Posterior vena cava (tissue), 2 donors: ENCODE results near the gene COX7A2. TPM values are rescaled to one million over a fixed set of nuclear protein-coding genes. Genes with fewer than 3 reads are reported as not detected.

Experiments
- DNase-seq: peaks from one replicate; pipeline ENCODE4 v3.0.0-alpha.2; 2020; ENCODE audit warnings: low spot score
- intact Hi-C, 2 donors: fragments of 100-400 bp; cut with DNase I; formaldehyde crosslinking; loops; one replicate each; pipeline versions ENCODE4 v1.14.1 to v1.14.2; 2022 to 2023
- long read RNA-seq, 2 donors: library from polyadenylated mRNA; unstranded; transcript quantifications; one replicate each; pipeline ENCODE4 v2.0.0, GENCODE V29; 2020 to 2021
- total RNA-seq, 2 donors: library from RNA; stranded (reverse); fragmentation: NEBNext Ultra II Directional; extraction: Animal tissue kit (Norgen Biotek cat#: 25700); gene quantifications; one replicate each; pipeline ENCODE4 v1.2.1, GENCODE V29; 2021
- donor health status: DM: yes; HTN: yes; CAD: no.
- donor health status: DM: yes; HTN: yes; CAD: no.

COX7A2 gene, protein sequence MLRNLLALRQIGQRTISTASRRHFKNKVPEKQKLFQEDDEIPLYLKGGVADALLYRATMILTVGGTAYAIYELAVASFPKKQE
- total RNA-seq, result 100 to 1,000 TPM; 408 to 448 TPM
- long read RNA-seq, donor 1, transcript COX7A2-202 (4 exons, 773 nt), result major isoform, 26 of 28 reads
- long read RNA-seq, donor 1, partial matches to known transcripts, result 0 of 28 reads
- long read RNA-seq, donor 1, other reads (novel, unspliced or antisense), result 1 of 28 reads
- long read RNA-seq, donor 2, transcript COX7A2-202 (4 exons, 773 nt), result major isoform, 31 of 33 reads
- long read RNA-seq, donor 2, partial matches to known transcripts, result 1 of 33 reads
- long read RNA-seq, donor 2, other reads (novel, unspliced or antisense), result 1 of 33 reads

- intact Hi-C loops, result no loop called here
- DNase-seq, result peak; percentile 96
Observed at GRCh38 chr6:75243333-75244062, at the start of gene COX7A2. Gene COX7A2 (minus strand): TSS chr6:75243801. CDS start chr6:75243734, 67 bp downstream.

DNA sequence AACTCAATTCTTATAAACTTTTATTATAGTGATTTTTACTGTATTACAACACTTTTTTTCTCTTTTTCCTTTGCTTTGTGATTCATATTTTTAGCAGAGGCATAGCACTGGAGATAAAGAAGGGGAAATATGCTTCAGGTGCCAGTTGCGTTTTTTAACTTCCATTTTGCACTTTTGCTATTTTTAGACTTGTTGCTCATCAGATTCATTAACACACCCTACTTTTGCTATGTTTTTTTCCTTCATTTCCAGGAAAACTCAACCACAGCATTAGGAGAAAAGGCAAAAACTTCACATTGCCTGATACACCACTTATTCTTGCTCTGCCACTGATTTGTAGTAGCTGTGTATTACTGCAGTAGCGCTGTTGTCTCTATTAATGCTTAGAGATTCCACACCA lies 49.0 kb upstream of the COX7A2 start:
- DNase-seq, result no peak
- intact Hi-C loops, result loop anchor here in 1 of 2 donors (5.0 kb wide), 1 partner anchor 215 kb away; no protein-coding TSS in a partner anchor

DNA sequence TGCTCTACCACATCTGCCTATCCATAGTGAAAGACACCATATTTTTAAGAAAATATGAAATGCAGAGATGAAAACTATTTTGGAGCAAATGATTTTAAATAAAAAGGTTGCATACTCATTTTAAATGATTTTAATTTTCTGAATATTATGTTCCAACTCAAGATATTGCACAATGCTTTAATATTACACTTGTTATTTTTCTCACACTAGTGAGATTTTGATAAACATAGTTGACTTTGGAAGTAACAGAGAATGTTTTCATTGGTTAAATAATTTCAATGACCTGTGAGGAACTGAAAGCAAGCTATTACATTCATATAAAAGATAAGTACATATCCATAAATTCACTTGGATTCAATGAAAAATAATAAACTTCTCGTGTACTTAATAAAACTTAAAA lies 48.1 kb upstream of the COX7A2 start:
- no peak for DNase-seq
- intact Hi-C loops, result loop anchor here in 1 of 2 donors (5.0 kb wide), 1 partner anchor 216 kb away; no protein-coding TSS in a partner anchor

DNA sequence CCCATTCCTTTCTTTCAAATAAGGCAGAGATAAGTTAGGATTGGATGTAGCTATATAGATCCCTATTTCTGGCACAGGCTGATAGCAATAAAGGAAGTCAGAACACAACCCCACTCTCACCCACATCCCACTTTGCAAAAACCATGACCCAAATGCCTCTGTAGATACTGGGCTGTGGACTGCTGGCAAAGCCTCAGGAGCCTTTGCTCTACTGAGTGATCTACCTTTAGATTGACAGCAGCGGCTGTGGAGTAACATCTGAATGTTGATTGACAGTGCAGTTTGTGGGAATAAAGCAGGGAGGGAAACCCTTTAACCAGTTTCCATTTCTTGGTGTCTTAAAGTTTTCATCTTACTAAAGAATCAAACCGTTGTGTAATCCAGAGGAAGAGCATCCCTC lies 47.7 kb upstream of the COX7A2 start:
- intact Hi-C loops, result loop anchor here in 1 of 2 donors (5.0 kb wide), 1 partner anchor 216 kb away; no protein-coding TSS in a partner anchor
- DNase-seq, result no peak

GRCh38 chr6:75290136-75290945 lies 46.7 kb upstream of the COX7A2 start:
- DNase-seq, result no peak
- intact Hi-C loops, result loop anchor here in 1 of 2 donors (5.0 kb wide), 1 partner anchor 217 kb away; no protein-coding TSS in a partner anchor

- intact Hi-C loops, result no loop called here
- no peak for DNase-seq
Observed at GRCh38 chr6:75288023-75288422, 44.4 kb upstream of the COX7A2 start.

DNA sequence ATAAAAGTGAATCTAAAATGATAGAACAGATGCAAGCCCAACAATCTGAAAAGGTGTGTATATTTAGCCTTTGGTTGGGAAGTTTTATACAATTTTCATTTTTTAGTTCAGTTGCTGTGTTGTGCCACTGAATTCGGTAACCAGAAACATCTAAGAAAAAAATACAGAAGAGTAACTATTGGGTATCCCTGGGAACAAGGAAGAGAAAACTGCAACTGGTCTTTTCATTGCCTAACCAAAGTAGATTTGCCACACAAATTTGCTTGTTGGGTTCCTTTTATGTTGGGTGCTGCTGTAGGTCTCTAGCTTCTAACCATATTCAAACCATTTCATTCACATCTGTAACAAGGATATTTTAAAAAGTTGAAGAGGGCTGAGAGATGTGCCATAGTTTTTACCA lies 43.8 kb upstream of the COX7A2 start:
- DNase-seq, result no peak
- intact Hi-C loops, result no loop called here

DNA sequence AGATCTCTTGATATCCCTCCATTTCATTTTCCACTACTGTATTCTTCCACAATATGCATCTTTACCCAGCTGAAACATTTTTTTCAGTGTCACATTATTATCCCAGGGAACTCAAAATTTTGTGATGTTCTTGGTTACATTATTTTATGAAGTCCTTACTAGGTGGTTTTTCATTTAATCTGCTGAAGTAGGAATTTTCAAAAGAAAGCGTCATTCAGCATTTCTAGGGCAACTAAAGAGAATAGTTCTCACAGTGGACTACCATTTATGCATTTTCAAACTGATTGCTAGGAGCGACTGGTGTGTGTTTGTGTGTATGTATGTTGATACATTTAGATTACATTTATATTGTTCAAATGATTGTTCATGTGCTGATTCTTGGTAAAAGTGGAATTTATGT lies 43.4 kb upstream of the COX7A2 start:
- intact Hi-C loops, result no loop called here
- DNase-seq, result no peak

- intact Hi-C loops, result no loop called here
Observed at GRCh38 chr6:75285283-75285639, 41.7 kb upstream of the COX7A2 start.

DNA sequence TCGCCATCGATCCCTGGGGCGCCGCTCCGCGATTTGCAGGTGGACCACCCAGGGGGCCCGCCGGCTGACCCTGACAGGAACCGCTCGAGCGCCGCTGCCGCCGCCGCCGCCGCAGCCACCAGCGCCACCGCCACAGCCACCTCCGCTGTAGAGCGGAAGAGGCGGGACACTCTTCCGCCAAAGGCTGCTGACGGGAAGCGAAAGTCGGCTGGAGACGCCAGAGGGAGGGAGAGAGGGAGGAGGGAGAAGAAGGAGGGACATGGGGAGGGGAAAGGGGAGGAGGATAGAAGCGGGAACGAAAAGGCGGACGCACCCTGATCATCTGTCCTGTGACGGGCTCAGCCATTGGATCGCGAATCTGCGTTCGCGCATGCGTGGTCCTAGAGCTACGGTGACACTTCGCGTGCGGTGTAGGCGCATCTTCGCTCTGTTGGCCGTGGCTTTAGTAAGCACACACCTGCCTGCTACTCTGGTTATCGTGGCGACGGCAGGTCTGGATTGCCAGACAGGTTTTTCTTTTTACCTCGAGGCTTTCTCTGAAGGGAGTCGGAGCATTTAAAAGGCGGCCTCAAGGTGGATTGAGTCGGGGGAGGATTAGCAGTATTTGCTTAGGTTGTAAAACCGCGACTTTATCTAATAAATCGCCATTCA lies 41.2 kb upstream of the COX7A2 start, which contains the start of gene TMEM30A:
Gene TMEM30A (minus strand): TSS at position 161 of the 651 bp plus-strand sequence. CDS start 154 bp downstream, at position 7.
- peak; percentile 99 for DNase-seq
- intact Hi-C loops, result no loop called here

More at GRCh38 chr6:75285283-75285639, 41.7 kb upstream of the COX7A2 start:
- DNase-seq, result no peak

- intact Hi-C loops, result no loop called here
- DNase-seq, result no peak
Observed at GRCh38 chr6:75283907-75284631, 40.5 kb upstream of the COX7A2 start.

DNA sequence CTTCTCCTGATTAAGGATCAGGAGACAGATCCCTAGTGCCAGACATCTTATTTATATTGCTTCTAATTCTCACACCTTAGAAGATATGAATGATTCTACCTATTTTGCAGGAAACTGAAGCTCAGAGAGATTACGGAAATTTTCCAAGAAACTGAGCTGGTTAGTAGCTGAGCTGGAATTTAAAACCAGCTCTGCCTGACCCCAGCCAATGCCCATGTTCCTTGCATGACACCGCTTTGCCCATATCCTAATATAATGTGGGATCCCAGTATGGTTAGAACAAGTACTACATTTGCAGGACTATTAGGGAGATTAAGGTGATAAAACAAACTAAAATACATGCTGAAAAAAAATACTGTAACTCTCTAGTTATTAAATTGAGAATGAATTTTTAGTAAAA lies 39.1 kb upstream of the COX7A2 start:
- no peak for DNase-seq
- intact Hi-C loops, result no loop called here

GRCh38 chr6:75281653-75282052 lies 38.1 kb upstream of the COX7A2 start:
- intact Hi-C loops, result no loop called here

DNA sequence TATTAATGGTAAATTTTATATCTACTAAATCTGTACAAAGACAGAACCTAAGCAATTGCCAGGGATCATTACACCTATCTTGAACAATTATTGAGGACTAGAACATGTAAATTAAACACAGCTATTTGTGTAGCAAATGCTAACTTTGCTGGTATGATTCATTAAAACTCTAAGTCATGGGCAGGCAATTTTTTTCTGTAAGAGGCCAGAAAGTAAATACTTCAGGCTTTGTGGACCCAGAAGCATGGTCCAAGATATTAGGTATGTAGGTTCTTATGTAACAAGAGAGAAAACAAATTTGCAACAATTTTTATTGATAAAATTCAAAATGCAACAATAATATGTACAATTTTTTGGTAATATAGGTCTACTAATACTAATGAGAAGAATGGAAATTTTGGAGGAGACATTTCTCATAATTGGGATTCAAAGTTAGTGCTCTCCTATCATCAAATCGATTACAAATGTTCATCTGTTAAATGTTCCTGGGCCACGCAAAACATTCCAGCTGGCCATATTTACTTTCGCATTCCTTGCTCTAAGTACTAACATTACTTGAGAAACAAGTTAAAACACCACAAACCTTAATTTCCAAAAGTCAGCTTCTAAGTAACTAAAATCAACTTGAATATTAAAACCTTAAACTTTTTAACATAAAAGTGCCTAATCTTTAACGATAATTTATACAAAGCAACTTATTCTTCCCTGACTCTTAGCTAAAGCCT lies 36.7 kb upstream of the COX7A2 start:
- DNase-seq, result no peak
- intact Hi-C loops, result no loop called here

More at GRCh38 chr6:75281653-75282052, 38.1 kb upstream of the COX7A2 start:
- DNase-seq, result no peak

GRCh38 chr6:75279418-75279817 lies 35.8 kb upstream of the COX7A2 start:
- no peak for DNase-seq
- intact Hi-C loops, result no loop called here

GRCh38 chr6:75278474-75279077 lies 35.0 kb upstream of the COX7A2 start:
- DNase-seq, result no peak
- intact Hi-C loops, result no loop called here

DNA sequence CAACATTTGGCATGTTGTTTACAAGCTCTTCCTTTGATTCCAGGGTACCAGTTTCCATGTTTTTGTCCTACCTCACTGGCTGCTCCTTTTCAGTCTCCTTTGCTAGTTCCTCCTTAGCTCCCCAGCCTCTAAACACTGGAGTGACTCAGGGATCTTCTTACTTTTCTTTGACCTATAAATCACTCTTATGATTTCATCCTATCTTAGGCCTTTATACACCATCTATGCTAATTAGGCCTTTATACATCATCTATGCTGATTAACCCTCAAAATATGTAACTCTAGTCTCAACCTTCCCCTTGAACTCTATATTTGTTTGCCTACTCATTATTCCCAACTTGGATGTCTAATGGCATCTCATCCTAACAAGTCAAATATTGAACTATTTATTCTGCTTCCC lies 31.5 kb upstream of the COX7A2 start:
- intact Hi-C loops, result no loop called here
- no peak for DNase-seq
